GM12865 (cell line): ENCODE measurements around the gene FAM13A.

Experiments used
- DNase-seq: peaks from one replicate; pipeline ENCODE4 v3.0.0; 2010; ENCODE audit warnings: low read depth
- H3K4me3 ChIP-seq: 2 replicates; pipeline ENCODE4 v1.5.1; 2011; ENCODE audit warnings: mild to moderate bottlenecking, low read depth, low read length, control low read depth
- CTCF ChIP-seq: IDR thresholded peaks from 2 replicates; pipeline ENCODE4 v1.5.1; 2011; ENCODE audit warnings: low read length, control low read depth, low read depth, inconsistent platforms; ENCODE audit not compliant: insufficient read depth; ENCODE audit errors: missing control alignments

The FAM13A gene

DNA sequence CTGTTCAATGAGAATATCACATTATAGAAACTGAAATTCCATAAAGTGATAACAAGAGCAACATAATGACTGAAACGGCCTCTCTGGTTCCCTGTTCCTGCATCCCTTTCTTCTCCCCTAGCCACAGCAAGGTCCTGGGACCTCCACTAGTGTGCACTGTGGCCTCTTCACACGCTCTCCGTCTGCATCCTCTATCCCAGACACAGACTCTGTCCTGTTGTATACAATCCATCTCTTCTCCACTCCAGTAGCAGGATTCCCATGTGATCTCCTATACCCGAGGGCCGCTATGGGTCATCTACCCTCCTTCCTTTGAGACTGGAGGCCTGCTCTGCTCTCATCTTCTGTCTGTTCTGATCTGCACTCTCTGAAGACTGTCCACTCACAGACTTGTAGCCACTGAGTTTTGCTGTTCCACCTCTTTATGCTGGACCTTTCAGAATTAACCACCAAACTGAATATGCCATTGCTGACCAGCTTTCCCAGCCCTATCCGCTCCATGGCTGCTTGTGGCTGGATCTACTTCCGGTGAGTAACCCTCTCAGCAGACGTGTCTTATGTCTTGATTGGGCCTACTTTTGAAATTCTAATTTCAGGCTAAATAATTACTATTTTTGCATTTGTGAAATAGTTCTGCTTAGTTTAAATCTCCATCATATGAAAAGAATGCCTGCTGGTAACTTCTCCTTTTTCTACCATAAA lies 254.2 kb downstream of the FAM13A start:
- no peak overlapping the region for H3K4me3 ChIP-seq
- TF ChIP-seq CTCF = no peak
- DNase-seq = no peak

DNA sequence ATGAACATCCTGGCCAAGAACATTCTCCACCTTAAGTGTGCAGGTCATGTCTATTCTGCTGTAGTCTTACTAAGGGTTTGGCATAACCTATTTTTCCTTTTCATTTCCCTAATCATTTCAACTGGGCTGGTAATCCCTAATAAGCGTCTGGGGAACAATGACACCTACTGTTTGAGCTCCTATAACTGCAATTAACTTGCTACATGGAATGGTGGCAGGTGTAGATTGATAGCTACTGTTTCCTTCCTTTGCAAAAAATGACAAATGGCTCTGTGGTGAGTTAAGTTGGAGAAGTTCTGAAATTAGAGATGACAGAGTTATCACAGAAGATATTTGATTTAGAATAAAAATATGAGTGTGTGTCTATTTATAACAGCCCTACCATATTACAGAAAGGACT lies 254.8 kb downstream of the FAM13A start:
- no peak overlapping the region for H3K4me3 ChIP-seq
- no peak for DNase-seq
- no peak for TF ChIP-seq CTCF

DNA sequence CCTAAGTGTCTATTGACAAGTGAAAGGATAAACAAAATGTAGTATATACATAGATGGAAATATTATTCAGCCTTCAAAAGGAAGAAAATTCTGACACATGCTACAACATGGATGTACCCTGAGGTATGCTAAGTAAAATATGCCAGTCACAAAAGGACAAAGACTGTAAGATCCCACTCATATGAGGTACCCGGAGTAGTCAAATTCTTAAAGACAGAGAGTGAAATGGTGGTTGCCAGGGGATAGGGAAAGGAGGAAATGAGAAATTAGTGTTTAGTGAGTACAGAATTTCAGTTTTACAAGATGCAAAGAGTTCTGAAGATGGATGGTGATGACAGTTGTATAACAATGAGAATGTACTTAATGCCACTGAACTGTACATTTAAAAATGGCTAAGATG lies 257.1 kb downstream of the FAM13A start:
- H3K4me3 ChIP-seq = no peak overlapping the region
- TF ChIP-seq CTCF = no peak
- DNase-seq = no peak

DNA sequence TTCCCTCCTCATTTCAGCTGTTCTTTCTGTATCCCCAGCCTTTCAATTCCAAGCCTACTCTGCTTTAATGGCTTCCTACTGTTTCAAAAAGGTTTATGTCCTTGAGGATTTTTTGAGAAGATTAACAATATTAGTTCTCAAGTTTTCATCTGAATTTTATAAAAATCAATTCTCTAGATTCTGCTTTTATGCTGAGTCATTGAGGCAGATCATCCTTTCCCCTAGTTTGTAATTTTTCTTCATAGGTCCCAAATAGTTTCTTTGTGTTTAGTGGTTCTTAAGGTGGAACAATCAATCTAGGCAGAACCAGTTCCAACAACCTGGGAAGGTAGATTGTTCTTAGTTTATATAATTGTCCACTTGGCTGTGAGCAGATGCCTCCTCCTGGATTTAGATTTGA lies 259.3 kb downstream of the FAM13A start:
- TF ChIP-seq CTCF = no peak
- no peak for DNase-seq
- H3K4me3 ChIP-seq = no peak overlapping the region

DNA sequence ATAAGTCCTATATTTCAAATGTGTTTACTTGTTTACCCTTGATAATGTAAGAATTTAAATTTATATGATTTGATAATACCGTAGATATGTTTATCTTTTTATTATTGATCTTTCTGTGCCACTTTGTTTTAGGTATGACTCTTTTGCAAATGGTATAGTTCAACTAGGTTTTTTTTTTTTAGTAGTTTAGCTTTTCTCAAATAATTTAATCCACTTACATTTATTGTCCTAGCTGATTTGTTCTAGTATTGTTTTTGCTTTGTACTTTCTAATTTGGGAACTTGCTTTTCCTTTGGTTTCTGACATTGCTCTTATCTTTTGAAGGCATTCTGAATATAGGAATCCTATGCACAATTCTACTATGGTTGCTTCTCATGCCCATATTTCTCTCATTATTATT lies 260.4 kb downstream of the FAM13A start:
- no peak for TF ChIP-seq CTCF
- no peak for DNase-seq
- no peak overlapping the region for H3K4me3 ChIP-seq

DNA sequence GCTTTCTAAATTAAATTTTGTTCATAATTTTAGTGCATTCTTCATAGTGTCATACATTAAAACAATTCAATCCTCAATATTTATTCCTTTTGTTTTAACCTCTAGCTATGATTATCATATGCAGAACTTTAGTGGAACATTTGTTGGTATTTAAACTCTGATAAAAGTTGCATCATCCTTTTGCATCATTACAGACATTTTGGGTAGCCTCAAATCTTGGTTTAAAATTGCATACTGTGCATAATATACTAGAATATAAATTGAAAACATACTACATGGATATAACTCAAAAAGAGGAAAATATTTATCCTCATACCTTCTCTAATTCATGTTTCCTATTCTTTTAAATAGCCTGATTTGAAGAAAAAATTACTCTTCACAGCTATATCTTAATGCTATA lies 262.0 kb downstream of the FAM13A start:
- no peak for DNase-seq
- no peak for TF ChIP-seq CTCF
- H3K4me3 ChIP-seq = no peak overlapping the region

- no peak for DNase-seq
- H3K4me3 ChIP-seq = no peak overlapping the region
- no peak for TF ChIP-seq CTCF
These were observed 262.8 kb downstream of the FAM13A start for GRCh38 chr4:88794087-88794690.
